Stimulated activated CD8-positive, alpha-beta memory T cell treated with anti-CD3 and anti-CD28 coated beads, Interleukin-4, amount 100 ng/mL, for 4 hours (primary cell): ENCODE results near the gene TRIP12.
"Not testable (repeated sequence)": the region's sequence is repeated elsewhere in the genome, so short reads cannot be mapped to it uniquely, and the experiment has no call there.

Source experiments
- DNase-seq, 2 donors: peaks; one replicate each; pipeline ENCODE4 v3.0.0-alpha.2; 2020; ENCODE audit warnings: low read depth in 2 of 2, low spot score in 1 of 2

Gene TRIP12

GRCh38 chr2:229921101-229921891, 513 bp downstream of the TRIP12 start:
- DNase-seq, result peak; percentile 30 to 60

GRCh38 chr2:229920011-229920641, 1.7 kb downstream of the TRIP12 start:
- no peak for DNase-seq

GRCh38 chr2:229917793-229918192, 4.0 kb downstream of the TRIP12 start:
- no peak for DNase-seq

- no peak for DNase-seq
These were observed 7.6 kb downstream of the TRIP12 start for GRCh38 chr2:229914171-229914570.

GRCh38 chr2:229910832-229911412, 10.9 kb downstream of the TRIP12 start:
- DNase-seq, result no peak

- DNase-seq, result no peak
These were observed 11.5 kb downstream of the TRIP12 start for GRCh38 chr2:229910147-229910831.

- no peak for DNase-seq
These were observed 12.7 kb downstream of the TRIP12 start for GRCh38 chr2:229909090-229909489.

GRCh38 chr2:229905601-229906000, 16.2 kb downstream of the TRIP12 start:
- no peak for DNase-seq

- no peak for DNase-seq
These were observed 18.8 kb downstream of the TRIP12 start for GRCh38 chr2:229903037-229903436.

GRCh38 chr2:229901819-229902218, 20.0 kb downstream of the TRIP12 start:
- no peak for DNase-seq

- DNase-seq, result not testable (repeated sequence)
These were observed 21.3 kb downstream of the TRIP12 start for GRCh38 chr2:229900514-229900913.

- no peak for DNase-seq
These were observed 21.8 kb downstream of the TRIP12 start for GRCh38 chr2:229900012-229900411.

GRCh38 chr2:229899604-229900003, 22.2 kb downstream of the TRIP12 start:
- no peak for DNase-seq

- no peak for DNase-seq
These were observed 25.0 kb downstream of the TRIP12 start for GRCh38 chr2:229896857-229897256.

- no peak for DNase-seq
These were observed 32.8 kb downstream of the TRIP12 start for GRCh38 chr2:229889023-229889422.

- no peak for DNase-seq
These were observed 33.8 kb downstream of the TRIP12 start for GRCh38 chr2:229888031-229888430.

- no peak for DNase-seq
These were observed 34.4 kb downstream of the TRIP12 start for GRCh38 chr2:229887441-229887840.

- no peak for DNase-seq
These were observed 36.8 kb downstream of the TRIP12 start for GRCh38 chr2:229884775-229885699.

- DNase-seq, result no peak
These were observed 39.2 kb downstream of the TRIP12 start for GRCh38 chr2:229882583-229882982.

GRCh38 chr2:229880892-229881586, 40.8 kb downstream of the TRIP12 start:
- DNase-seq, result no peak
